Naive B cell (primary cell): ENCODE data around the gene OR7C2. TPM values are rescaled to one million over a fixed set of nuclear protein-coding genes. Genes with fewer than 3 reads are reported as not detected.
A peak's percentile ranks its signal among the peaks of the same experiment; 100 is the strongest.
"Not testable (repeated sequence)": the region's sequence is repeated elsewhere in the genome, so short reads cannot be mapped to it uniquely, and the experiment has no call there.

Experiments used
- ATAC-seq, 2 donors: fragments of 150-1000 bp; cut with Tn5 transposase; 2 replicates each; pipeline ENCODE4 v1.10.0; 2021; ENCODE audit warnings: low read depth in 2 of 2, mild to moderate bottlenecking in 2 of 2, moderate library complexity in 2 of 2
- DNase-seq: peaks from one replicate; pipeline ENCODE4 v3.0.0; 2022
- H3K27ac Mint-ChIP-seq, 6 donors: one replicate each; pipeline ENCODE4 v1.8.0; 2020 to 2022; ENCODE audit warnings: mild to moderate bottlenecking in 6 of 6, mixed read lengths in 6 of 6, moderate library complexity in 5 of 6, inconsistent platforms in 2 of 6
- H3K27me3 Mint-ChIP-seq, 3 donors: one replicate each; pipeline ENCODE4 v1.8.0; 2021 to 2022; ENCODE audit warnings: mixed read lengths in 3 of 3, mild to moderate bottlenecking in 1 of 3
- H3K36me3 Mint-ChIP-seq, 2 donors: one replicate each; pipeline ENCODE4 v1.8.0; 2020 to 2022; ENCODE audit warnings: mixed read lengths in 2 of 2, inconsistent platforms in 1 of 2, mild to moderate bottlenecking in 1 of 2
- H3K4me1 Mint-ChIP-seq, 3 donors: one replicate each; pipeline ENCODE4 v1.8.0; 2020 to 2022; ENCODE audit warnings: mixed read lengths in 3 of 3, inconsistent platforms in 1 of 3, mild to moderate bottlenecking in 1 of 3, moderate library complexity in 1 of 3
- H3K4me3 Mint-ChIP-seq, 8 donors: one replicate each; pipeline ENCODE4 v1.8.0; 2020 to 2022; ENCODE audit warnings: mild to moderate bottlenecking in 8 of 8, mixed read lengths in 8 of 8, moderate library complexity in 8 of 8, inconsistent platforms in 2 of 8
- H3K9me3 Mint-ChIP-seq, 7 donors: one replicate each; pipeline ENCODE4 v1.8.0; 2020 to 2022; ENCODE audit warnings: mixed read lengths in 7 of 7, mild to moderate bottlenecking in 5 of 7, inconsistent platforms in 2 of 7, moderate library complexity in 1 of 7
- polyA plus RNA-seq, 6 donors: library from polyadenylated mRNA; unstranded; fragments of 300-500 nt; fragmentation: Illumina TruSeq; gene quantifications; one replicate each; pipeline ENCODE4 v1.2.3, GENCODE V29; 2021; ENCODE audit warnings: low read depth in 6 of 6

Gene OR7C2
- not detected for polyA plus RNA-seq

- Mint-ChIP-seq H3K27me3 (peaks cover 0 to 4% (median 3%) of the 10 kb centered on the region in 3 donors), H3K4me1 (peaks cover 20 to 42% (median 34%) of the 10 kb centered on the region in 3 donors), H3K36me3 (no peaks in the 10 kb centered on the region), H3K9me3 (no peaks in the 10 kb centered on the region), H3K4me3 (peak within 1 kb of the TSS in 3 of 8 donors; percentile 40 to 77 (median 61)), H3K27ac (peak within 1 kb of the TSS in 5 of 6 donors; percentile 48 to 97 (median 92))
- DNase-seq (no peak), ATAC-seq (no peak)
These were observed at the start of gene OR7C2 for GRCh38 chr19:14941189-14941588. TSS of gene OR7C2 (plus strand) at chr19:14941489. CDS start at chr19:14941489, 0 bp downstream.

GRCh38 chr19:14901675-14902260, 39.5 kb upstream of the OR7C2 start:
- Mint-ChIP-seq H3K4me1 (no peaks in the 10 kb centered on the region), H3K9me3 (peaks cover 0 to 3% (median 0%) of the 10 kb centered on the region in 7 donors), H3K27ac (no peak overlapping the region), H3K4me3 (no peak overlapping the region), H3K27me3 (peaks cover 35 to 56% (median 49%) of the 10 kb centered on the region in 3 donors), H3K36me3 (no peaks in the 10 kb centered on the region)
- ATAC-seq (no peak), DNase-seq (no peak)

- ATAC-seq (no peak), DNase-seq (no peak)
- Mint-ChIP-seq H3K36me3 (no peaks in the 10 kb centered on the region), H3K9me3 (peaks cover 0 to 4% (median 0%) of the 10 kb centered on the region in 7 donors), H3K27ac (peak overlapping the region in 1 of 6 donors; percentile 53), H3K27me3 (peaks cover 12 to 36% (median 34%) of the 10 kb centered on the region in 3 donors), H3K4me3 (no peak overlapping the region), H3K4me1 (no peaks in the 10 kb centered on the region)
These were observed 34.6 kb upstream of the OR7C2 start for GRCh38 chr19:14906711-14907110.

GRCh38 chr19:14915116-14915515, 26.2 kb upstream of the OR7C2 start:
- H3K4me3 Mint-ChIP-seq, result no peak overlapping the region
- H3K27me3 Mint-ChIP-seq, result peaks cover 17 to 57% (median 51%) of the 10 kb centered on the region in 3 donors
- peaks cover 0 to 17% of the 10 kb centered on the region in 2 donors for H3K36me3 Mint-ChIP-seq

GRCh38 chr19:14916848-14917247, 24.4 kb upstream of the OR7C2 start:
- Mint-ChIP-seq H3K4me1 (peaks cover 0 to 5% (median 0%) of the 10 kb centered on the region in 3 donors), H3K36me3 (peaks cover 0 to 17% of the 10 kb centered on the region in 2 donors), H3K4me3 (no peak overlapping the region), H3K27me3 (peaks cover 19 to 61% (median 58%) of the 10 kb centered on the region in 3 donors), H3K9me3 (peaks cover 5 to 19% (median 10%) of the 10 kb centered on the region in 7 donors), H3K27ac (peak overlapping the region in 1 of 6 donors; percentile 7)
- DNase-seq (peak; percentile 3), ATAC-seq (no peak)

More at GRCh38 chr19:14915116-14915515, 26.2 kb upstream of the OR7C2 start:
- ATAC-seq, result no peak
- Mint-ChIP-seq H3K9me3 (peaks cover 5 to 20% (median 10%) of the 10 kb centered on the region in 7 donors), H3K27ac (no peak overlapping the region), H3K4me1 (peaks cover 0 to 5% (median 0%) of the 10 kb centered on the region in 3 donors)
- no peak for DNase-seq

- Mint-ChIP-seq H3K27me3 (peaks cover 8 to 39% (median 29%) of the 10 kb centered on the region in 3 donors), H3K9me3 (peaks cover 0 to 13% (median 8%) of the 10 kb centered on the region in 7 donors), H3K27ac (no peak overlapping the region), H3K4me3 (no peak overlapping the region), H3K36me3 (peaks cover 6 to 10% of the 10 kb centered on the region in 2 donors), H3K4me1 (no peaks in the 10 kb centered on the region)
- ATAC-seq (no peak), DNase-seq (no peak)
These were observed 7.8 kb upstream of the OR7C2 start for GRCh38 chr19:14933506-14933905.

- no peaks in the 10 kb centered on the region for H3K9me3 Mint-ChIP-seq
- H3K36me3 Mint-ChIP-seq, result no peaks in the 10 kb centered on the region
- H3K27ac Mint-ChIP-seq, result peak overlapping the region in 1 of 6 donors; percentile 64
- H3K27me3 Mint-ChIP-seq, result peaks cover 0 to 9% (median 6%) of the 10 kb centered on the region in 3 donors
- H3K4me1 Mint-ChIP-seq, result peaks cover 20 to 38% (median 34%) of the 10 kb centered on the region in 3 donors
- H3K4me3 Mint-ChIP-seq, result peak overlapping the region in 1 of 8 donors; percentile 1
- no peak for ATAC-seq
- no peak for DNase-seq
These were observed 1.0 kb upstream of the OR7C2 start for GRCh38 chr19:14940266-14940665.

GRCh38 chr19:14943601-14944000, 2.3 kb downstream of the OR7C2 start:
- DNase-seq (peak; percentile 42), ATAC-seq (peak; percentile 73 to 86)
- Mint-ChIP-seq H3K9me3 (no peaks in the 10 kb centered on the region), H3K4me3 (peak overlapping the region; percentile 53 to 89 (median 75)), H3K27ac (peak overlapping the region; percentile 92 to 97 (median 94)), H3K36me3 (no peaks in the 10 kb centered on the region), H3K27me3 (no peaks in the 10 kb centered on the region), H3K4me1 (peaks cover 20 to 42% (median 34%) of the 10 kb centered on the region in 3 donors)

GRCh38 chr19:14944456-14944855, 3.2 kb downstream of the OR7C2 start:
- Mint-ChIP-seq H3K4me3 (peak overlapping the region in 7 of 8 donors; percentile 0 to 77 (median 63)), H3K27me3 (no peaks in the 10 kb centered on the region), H3K36me3 (no peaks in the 10 kb centered on the region), H3K9me3 (no peaks in the 10 kb centered on the region), H3K27ac (peak overlapping the region; percentile 5 to 94 (median 40)), H3K4me1 (peaks cover 20 to 42% (median 34%) of the 10 kb centered on the region in 3 donors)
- DNase-seq (no peak), ATAC-seq (no peak)

GRCh38 chr19:14949413-14949812, 8.1 kb downstream of the OR7C2 start:
- H3K27me3 Mint-ChIP-seq, DNase-seq, H3K36me3 Mint-ChIP-seq, H3K9me3 Mint-ChIP-seq, H3K4me3 Mint-ChIP-seq, ATAC-seq: not testable (repeated sequence)
- Mint-ChIP-seq H3K27ac (peak overlapping the region in 1 of 6 donors; percentile 84), H3K4me1 (peaks cover 6 to 16% (median 6%) of the 10 kb centered on the region in 3 donors)

GRCh38 chr19:14949876-14950275, 8.6 kb downstream of the OR7C2 start:
- H3K27ac Mint-ChIP-seq, result peak overlapping the region in 1 of 6 donors; percentile 84
- no peaks in the 10 kb centered on the region for H3K36me3 Mint-ChIP-seq
- H3K4me1 Mint-ChIP-seq, result peaks cover under 1 to 14% (median 2%) of the 10 kb centered on the region in 3 donors
- DNase-seq (no peak), ATAC-seq (no peak)
- no peaks in the 10 kb centered on the region for H3K9me3 Mint-ChIP-seq
- no peak overlapping the region for H3K4me3 Mint-ChIP-seq
- peaks cover 0 to 12% (median 8%) of the 10 kb centered on the region in 3 donors for H3K27me3 Mint-ChIP-seq

GRCh38 chr19:14950421-14950820, 9.1 kb downstream of the OR7C2 start:
- Mint-ChIP-seq H3K4me1 (peaks cover 0 to 11% (median 0%) of the 10 kb centered on the region in 3 donors), H3K9me3 (no peaks in the 10 kb centered on the region), H3K27me3 (peaks cover 0 to 14% (median 8%) of the 10 kb centered on the region in 3 donors), H3K4me3 (no peak overlapping the region), H3K36me3 (no peaks in the 10 kb centered on the region), H3K27ac (no peak overlapping the region)
- DNase-seq (no peak), ATAC-seq (no peak)

- DNase-seq (no peak), ATAC-seq (no peak)
- peaks cover 5 to 13% of the 10 kb centered on the region in 2 donors for H3K36me3 Mint-ChIP-seq
- no peak overlapping the region for H3K4me3 Mint-ChIP-seq
- H3K9me3 Mint-ChIP-seq, result peaks cover 0 to 13% (median 11%) of the 10 kb centered on the region in 7 donors
- peaks cover 0 to 32% (median 27%) of the 10 kb centered on the region in 3 donors for H3K27me3 Mint-ChIP-seq
- peaks cover 0 to 7% (median 0%) of the 10 kb centered on the region in 3 donors for H3K4me1 Mint-ChIP-seq
- H3K27ac Mint-ChIP-seq, result peak overlapping the region in 2 of 6 donors; percentile 61 to 68
These were observed 11.5 kb downstream of the OR7C2 start for GRCh38 chr19:14952767-14953166.
